GM21786 (cell line): ENCODE data around the gene ZBTB48.

Source experiments
- ATAC-seq: cut with Tn5 transposase; IDR thresholded peaks from one replicate; pipeline ENCODE4 v1.9.1; 2021; ENCODE audit not compliant: unreplicated experiment

ZBTB48 gene

DNA sequence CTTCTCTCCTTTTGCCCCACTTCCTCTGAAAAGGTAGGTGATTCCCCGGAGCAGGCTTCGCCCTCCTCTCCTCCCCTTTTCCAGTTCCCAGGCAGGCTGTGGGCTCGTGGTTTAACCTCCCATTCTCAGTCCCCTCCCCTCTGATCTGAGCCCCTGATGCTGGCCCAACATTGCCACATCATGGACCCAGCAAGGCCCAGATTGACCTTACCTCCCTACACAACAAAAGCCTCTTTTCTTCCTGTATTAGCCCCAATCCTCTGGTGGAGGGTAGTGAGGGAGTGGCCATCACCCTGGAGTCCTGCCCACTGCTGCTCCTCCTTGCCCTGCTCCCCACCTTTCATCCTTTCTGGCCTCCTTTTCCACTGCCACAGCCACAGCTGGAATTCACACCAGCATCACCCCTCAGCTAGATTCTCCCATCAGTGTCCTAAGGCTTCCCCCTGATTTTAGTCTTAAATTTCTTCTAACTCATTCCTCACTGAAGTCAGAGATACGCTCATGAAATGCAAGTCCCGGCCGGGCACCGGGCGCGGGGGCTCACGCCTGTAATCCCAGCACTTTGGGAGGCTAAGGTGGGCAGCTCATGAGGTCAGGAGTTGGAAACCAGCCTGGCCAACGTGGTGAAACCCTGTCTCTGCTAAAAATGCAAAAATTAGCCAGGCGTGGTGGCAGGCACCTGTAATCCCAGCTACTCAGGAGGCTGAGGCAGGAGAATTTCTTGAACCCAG, 7.0 kb upstream of the ZBTB48 start:
- no peak for ATAC-seq

DNA sequence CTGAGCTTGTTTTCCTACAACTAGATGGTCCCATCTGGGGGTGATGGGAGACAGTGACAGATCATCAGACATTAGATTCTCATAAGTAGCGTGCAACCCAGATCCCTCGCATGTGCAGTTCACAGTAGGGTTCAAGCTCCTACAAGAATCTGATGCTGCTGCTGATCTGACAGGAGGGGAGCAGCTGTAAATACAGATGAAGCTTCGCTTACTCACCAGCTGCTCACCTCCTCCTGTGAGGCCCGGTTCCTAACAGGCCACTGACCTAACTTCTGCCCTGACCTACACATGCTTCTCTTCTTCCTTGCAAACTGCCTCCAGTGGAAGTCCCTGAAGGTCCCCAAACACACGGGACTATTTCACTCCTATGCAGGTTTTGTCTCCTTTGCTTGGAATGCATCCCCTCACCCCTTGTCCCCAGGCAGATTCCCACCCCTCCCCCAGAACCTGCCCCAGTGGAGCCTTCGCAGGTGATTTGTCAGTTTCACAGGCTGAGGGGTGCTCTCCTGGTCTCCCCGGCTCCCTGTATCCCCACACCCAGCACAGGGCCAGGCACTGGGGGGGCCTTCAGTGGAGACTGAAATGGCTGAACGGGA, 5.7 kb upstream of the ZBTB48 start:
- no peak for ATAC-seq

DNA sequence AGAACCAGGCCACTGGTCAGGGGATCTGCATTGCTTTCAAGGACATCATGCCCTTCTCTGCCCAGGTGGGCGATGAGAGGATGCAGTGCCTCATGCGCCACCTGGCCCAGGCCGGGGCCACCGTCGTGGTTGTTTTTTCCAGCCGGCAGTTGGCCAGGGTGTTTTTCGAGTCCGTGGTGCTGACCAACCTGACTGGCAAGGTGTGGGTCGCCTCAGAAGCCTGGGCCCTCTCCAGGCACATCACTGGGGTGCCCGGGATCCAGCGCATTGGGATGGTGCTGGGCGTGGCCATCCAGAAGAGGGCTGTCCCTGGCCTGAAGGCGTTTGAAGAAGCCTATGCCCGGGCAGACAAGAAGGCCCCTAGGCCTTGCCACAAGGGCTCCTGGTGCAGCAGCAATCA, 5.0 kb upstream of the ZBTB48 start:
- ATAC-seq: no peak

DNA sequence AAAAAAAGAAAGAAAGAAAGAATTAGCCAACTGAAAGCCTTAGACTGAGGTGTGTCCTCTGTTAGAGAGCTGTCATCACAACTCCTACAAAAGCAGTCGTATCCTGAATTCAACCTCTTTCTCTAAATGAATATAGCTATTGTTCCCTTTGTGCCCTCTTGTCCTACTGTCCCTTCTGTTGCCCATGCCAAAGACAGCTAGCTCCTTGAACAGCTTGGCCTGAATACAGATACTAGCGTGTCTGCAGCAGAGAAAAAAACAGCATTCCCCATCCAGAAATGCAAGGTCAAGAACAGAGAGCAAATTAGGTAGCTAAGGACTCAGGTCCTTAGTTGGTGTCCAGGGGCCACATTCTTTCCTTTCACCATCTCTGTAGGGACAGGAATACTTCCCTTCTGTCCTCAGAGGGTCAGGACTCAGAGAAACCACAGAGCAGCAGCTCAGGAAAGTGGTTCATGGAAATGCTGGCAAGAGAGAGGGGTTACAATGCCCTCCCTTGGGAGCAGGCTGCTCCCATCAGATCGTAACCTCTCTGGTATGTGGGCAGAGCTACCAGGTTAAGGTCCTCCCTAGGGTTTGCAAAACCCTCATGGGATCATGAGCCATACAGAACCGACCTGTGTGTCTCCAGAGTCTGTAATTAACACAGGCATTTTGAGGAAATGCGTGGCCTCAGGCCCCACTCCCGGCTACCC, 1.8 kb upstream of the ZBTB48 start:
- ATAC-seq: no peak

DNA sequence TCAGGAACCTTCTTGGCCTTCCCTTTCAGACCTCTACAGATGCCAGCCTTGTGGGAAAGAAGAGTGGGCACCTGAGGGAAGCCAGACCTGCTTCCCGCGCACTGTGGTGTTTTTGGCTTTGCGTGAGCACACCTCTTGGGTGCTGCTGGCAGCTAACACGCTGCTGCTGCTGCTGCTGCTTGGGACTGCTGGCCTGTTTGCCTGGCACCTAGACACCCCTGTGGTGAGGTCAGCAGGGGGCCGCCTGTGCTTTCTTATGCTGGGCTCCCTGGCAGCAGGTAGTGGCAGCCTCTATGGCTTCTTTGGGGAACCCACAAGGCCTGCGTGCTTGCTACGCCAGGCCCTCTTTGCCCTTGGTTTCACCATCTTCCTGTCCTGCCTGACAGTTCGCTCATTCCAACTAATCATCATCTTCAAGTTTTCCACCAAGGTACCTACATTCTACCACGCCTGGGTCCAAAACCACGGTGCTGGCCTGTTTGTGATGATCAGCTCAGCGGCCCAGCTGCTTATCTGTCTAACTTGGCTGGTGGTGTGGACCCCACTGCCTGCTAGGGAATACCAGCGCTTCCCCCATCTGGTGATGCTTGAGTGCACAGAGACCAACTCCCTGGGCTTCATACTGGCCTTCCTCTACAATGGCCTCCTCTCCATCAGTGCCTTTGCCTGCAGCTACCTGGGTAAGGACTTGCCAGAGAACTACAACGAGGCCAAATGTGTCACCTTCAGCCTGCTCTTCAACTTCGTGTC, 995 bp upstream of the ZBTB48 start:
- no peak for ATAC-seq

DNA sequence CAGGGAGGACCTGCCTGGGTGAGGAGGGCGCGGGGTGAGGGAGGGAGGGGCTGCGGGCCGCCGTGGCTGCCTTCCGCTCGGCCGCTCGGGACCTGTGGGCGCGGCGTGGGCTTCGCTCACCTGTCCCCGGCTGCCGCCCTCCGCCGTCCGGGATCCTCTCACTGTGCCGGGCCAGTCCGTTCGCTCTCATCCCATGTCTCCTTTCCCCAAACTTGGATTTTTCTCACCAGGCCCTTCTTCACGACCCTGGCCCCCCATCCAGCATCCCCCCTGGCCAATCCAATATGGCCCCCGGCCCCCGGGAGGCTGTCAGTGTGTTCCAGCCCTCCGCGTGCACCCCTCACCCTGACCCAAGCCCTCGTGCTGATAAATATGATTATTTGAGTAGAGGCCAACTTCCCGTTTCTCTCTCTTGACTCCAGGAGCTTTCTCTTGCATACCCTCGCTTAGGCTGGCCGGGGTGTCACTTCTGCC, 362 bp downstream of the ZBTB48 start:
- ATAC-seq: no peak

DNA sequence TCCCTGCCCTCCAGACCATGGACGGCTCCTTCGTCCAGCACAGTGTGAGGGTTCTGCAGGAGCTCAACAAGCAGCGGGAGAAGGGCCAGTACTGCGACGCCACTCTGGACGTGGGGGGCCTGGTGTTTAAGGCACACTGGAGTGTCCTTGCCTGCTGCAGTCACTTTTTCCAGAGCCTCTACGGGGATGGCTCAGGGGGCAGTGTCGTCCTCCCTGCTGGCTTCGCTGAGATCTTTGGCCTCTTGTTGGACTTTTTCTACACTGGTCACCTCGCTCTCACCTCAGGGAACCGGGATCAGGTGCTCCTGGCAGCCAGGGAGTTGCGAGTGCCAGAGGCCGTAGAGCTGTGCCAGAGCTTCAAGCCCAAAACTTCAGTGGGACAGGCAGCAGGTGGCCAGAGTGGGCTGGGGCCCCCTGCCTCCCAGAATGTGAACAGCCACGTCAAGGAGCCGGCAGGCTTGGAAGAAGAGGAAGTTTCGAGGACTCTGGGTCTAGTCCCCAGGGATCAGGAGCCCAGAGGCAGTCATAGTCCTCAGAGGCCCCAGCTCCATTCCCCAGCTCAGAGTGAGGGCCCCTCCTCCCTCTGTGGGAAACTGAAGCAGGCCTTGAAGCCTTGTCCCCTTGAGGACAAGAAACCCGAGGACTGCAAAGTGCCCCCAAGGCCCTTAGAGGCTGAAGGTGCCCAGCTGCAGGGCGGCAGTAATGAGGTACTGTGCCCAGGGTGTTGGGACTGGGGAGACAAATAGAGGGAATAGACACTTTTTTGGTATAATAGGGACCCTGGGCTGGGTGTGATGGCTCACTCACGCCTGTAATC, 1.0 kb downstream of the ZBTB48 start:
- no peak for ATAC-seq

DNA sequence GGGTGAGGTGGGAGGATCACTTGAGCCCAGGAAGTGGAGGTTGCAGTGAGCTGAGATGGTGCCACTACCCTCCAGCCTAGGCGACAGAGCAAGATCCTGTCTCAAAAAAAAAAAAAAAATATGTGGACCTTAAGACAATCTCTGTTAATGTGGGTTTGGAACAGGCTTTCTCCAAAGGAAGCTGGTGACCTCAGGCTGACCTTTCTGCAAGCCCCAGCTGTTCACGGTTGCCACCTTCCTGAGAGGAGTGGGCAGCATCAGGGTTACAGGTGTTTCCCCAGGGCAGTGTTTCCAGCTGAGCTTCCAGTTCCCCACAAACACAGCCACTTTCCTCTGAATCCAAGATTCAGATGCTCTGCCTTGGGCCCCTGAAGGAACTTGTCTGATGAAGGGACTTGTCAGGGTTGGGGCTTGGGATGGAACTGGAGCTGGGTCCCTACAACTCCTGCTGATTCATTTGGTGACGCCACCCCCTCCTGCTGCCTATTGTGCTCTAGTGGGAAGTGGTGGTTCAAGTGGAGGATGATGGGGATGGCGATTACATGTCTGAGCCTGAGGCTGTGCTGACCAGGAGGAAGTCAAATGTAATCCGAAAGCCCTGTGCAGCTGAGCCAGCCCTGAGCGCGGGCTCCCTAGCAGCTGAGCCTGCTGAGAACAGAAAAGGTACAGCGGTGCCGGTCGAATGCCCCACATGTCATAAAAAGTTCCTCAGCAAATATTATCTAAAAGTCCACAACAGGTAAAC, 1.9 kb downstream of the ZBTB48 start:
- ATAC-seq: no peak

DNA sequence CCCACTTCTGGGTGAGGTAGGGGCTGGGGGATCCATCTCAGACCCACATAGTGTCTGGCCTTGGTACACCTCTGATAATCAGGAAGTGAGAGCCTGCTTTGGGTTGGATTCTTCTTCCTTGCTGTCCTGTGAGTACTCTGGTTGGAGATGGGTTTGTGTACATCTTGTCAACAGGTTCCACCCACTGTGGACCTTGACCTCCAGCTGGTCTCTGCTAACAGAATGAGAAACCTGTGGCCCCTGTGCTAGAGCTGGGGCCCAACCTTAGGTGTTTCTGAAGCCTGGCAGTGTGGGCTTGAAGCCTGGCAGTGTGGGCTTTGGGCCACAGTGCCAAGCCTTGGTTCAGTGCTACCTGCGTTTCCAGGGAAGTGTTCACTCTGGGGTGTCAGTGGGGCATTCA, 2.6 kb downstream of the ZBTB48 start:
- no peak for ATAC-seq

DNA sequence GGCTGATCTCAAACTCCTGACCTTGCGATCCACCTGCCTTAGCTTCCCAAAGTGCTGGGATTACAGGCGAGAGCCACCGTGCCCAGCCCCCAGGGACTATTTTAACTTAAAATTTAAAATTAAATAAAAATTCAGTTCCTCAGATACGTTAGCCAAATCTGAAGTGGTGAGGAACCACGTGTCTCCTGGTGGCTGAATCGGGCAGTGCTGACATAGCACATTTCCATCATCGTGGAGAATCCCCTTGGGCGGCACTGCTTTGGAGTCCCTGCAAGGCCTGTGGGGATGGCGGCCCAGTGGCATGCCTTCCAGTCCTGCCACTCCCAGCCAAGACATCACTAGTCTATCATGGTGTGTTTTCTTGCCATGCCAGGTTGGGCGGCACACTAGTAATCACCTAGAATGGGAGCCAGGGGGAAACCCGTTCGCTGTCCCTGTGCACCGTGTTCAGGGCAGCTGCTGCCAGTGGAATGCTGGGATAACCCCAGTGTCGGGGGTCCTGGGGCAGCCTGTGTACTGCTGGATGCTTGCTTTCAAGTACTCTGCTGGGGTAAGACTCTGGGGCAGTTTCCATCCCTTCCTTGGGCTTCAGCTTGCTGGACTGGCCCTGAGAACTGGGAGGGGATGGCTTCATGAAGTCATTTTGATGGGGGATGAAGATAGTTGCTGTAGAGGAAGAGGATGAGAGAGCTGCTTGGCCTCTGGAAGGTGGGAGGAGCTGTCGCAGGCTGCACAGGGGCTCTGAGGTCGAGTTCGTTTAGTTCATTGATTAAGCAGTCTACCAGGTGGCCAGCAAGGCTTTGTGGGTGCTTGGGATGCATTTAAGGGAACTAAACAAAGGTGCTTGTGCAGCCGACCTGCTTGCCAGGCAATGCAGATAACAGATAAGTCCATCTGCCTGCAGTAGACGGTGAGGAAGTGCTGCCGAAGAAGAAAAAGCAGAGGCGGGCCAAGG, 4.6 kb downstream of the ZBTB48 start:
- ATAC-seq: no peak

DNA sequence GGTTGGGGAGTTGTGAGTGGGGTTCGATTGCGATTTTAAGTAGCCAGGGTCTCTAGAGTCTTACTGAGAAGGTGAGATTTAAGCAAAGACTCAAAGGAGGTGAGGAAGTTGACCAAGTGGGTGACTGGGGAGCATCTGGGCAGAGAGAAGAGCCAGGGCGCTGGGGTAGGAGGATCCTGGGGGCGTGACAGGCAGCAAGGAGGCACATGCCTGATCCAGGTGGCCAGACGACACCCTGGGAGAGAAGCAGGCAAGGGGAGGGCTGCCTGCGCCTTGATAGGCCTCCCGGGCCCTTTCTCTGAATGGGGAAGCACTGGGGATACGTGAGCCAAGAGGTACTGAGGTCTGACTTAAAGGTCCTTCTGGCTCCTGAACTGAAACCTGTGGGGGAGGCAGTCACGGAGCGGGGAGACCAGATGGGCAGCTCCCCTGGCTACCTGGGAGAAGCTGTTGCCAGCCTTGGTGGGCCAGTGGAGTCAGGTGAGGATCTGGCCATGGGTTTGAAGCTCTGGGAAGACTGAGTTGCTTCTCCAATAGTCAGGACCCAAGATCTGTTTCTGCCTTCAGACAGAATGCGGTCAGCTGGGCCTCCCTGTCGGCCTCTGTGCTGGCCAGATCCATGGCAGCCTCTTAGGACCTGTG, 5.4 kb downstream of the ZBTB48 start:
- no peak for ATAC-seq

DNA sequence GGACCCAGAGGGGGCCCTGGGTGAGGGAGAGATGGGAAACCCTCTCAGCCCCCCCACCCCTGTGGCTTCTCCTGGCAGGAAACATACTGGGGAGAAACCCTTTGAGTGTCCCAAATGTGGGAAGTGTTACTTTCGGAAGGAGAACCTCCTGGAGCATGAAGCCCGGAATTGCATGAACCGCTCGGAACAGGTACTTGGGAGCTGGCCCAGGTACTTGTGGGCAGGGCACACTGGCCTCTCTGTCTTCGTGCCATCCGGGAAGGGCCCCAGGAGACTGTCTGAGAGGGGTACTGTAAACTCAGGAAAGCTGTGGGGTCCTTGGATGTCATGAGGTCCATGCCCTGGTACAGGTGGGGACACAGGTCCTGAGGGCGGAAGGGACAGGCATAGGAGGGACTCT, 6.0 kb downstream of the ZBTB48 start:
- no peak for ATAC-seq

DNA sequence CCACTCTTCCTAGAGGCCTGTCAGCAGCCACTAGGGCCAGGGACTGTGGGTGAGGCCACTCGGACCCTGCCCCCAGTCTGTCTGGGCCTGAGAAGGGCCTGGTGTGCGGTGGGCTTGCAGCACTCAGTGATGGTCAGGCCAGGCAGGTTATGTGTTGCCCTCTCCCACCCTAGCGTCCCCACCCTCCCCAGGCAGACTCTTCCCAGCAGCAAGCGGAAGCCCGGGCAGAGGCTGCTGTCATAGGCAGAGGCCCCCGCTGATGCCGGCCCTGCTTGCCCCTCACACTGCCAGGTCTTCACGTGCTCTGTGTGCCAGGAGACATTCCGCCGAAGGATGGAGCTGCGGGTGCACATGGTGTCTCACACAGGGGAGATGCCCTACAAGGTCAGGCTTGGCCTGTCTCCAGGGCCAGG, 6.6 kb downstream of the ZBTB48 start:
- ATAC-seq: no peak

DNA sequence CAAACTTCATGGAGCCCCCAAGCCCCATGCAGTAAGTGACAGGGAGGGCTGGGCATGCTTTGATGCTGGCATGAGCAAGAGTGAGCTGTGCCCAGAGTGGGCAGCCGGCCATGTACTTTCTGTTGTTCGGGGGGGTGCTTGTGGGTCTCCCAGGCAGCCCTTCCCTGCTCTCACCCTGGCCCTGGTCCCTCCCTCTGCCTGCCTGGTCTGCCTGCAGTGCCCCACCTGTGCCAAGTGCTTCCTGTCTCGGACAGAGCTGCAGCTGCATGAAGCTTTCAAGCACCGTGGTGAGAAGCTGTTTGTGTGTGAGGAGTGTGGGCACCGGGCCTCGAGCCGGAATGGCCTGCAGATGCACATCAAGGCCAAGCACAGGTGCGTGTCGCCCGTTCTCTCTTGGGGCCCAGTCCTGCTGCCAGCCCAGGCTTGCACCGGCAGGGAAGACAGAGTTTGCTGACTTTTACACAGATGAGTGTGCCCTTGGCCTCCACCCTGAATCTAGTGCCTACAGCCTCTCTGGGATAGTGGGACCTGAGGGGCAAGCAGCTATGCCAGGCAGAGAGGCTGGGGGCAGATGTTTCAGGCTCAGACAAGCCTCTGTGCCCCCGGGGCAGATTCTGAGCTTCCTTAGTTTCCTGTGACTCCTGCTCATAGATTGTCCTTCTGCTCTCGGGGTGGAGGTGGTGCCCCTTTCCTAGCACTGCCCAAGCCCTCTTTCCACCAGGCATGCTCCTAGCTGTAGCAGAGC, 7.6 kb downstream of the ZBTB48 start:
- no peak for ATAC-seq

DNA sequence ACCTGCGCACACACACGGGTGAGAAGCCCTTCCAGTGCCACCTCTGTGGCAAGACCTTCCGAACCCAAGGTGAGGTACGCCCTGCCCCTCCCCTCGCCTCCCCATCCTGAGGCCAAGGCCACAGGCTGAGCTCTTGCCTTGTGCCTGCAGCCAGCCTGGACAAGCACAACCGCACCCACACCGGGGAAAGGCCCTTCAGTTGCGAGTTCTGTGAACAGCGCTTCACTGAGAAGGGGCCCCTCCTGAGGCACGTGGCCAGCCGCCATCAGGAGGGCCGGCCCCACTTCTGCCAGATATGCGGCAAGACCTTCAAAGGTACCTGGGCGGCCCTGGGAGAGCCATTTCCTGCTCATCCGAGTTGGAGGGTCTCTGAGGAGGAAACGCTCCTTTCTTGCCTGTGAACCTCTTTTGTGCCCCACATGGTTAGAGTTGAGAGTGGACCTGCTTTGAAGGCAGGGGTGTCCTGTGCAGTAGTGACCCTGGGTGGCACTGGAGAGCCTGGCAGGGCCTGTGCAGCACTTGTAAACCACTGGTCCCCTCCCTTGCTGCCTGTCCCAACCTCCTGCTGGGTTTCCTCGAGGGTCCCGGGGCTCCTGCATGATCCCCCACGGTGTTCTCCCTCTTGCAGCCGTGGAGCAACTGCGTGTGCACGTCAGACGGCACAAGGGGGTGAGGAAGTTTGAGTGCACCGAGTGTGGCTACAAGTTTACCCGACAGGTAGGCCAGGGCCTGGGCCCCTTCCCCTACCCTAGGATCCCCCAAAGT, 8.5 kb downstream of the ZBTB48 start:
- no peak for ATAC-seq

DNA sequence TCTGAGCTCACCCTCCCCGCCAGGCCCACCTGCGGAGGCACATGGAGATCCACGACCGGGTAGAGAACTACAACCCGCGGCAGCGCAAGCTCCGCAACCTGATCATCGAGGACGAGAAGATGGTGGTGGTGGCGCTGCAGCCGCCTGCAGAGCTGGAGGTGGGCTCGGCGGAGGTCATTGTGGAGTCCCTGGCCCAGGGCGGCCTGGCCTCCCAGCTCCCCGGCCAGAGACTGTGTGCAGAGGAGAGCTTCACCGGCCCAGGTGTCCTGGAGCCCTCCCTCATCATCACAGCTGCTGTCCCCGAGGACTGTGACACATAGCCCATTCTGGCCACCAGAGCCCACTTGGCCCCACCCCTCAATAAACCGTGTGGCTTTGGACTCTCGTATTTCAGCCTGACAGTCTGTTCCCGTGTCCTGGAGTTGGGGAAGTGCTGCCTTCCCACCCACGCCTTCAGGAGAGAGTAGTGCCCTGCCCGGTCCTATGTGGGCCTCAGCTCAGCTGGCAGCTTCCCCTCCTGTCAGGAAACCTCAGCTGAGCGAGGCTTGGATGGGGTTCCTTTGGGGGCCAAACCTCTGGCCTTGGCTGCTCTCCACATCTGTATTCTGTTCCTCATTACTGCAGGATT, 9.2 kb downstream of the ZBTB48 start:
- no peak for ATAC-seq

DNA sequence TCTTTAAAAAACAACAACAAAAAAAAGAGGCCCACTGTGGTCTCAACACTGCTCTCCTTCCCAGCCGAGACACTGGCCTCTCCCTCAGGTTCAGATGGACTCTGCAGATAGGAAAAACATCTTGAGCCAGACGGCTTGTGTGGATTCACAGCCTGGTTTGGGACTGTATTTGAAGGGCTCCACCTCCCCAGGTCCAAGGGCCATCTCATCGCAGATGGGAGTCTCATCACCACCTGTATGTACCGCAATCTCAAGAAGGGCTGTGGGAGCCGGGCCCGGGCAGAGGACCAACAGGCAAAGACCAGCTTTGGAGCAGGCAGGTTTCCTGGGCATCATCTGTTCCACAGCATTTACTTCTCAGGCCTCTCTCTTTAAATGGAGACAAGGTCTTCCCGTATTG, 10.3 kb downstream of the ZBTB48 start:
- ATAC-seq: no peak
